ENCODE data around the gene TRABD2B.

Gene TRABD2B

DNA sequence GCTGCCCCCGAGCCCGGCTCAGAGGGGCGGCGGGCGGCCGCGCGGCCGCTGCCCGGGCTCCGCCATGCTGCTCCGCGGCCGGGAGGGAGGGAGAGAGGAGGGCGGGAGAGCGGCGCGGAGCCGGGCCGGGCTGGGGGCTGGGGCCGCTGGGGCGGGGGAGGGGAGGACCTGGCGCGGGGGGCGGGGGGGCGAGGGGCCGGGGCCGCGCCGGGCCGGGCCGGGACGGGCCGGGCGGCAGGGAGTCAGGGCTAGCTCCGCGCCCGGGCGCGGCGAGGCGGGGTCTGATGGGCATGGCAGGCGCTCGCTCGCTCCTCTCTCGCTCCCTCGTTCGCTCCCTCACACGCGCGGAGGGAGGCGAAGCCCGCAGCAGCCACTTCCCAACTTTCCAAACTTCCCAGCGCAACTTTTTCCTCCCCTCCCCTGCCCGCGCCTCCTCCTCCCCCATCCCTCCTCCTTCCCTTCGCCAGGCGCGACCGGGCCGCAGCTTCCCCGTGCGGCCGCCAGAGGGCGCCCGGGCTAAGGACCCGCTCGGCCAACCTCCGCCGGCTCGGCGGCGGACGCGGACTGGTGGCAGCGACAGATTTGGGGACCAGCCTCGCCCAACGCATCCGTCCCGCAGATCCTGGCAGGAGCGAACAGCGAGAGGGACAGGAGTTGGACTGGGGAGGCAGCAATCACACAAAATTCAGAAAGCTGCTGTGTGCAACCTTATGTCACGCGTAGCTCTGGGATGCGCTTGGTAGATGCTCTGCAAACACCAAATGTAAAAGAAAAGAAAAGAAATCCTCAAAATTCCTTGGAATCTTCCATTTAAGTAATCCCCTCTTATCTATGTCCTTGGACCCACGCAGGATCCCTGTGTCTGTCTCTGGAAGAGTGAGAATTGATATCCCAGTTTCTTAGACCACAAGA lies at the start of gene TRABD2B:
Gene TRABD2B (minus strand): TSS at position 97 of the 912 bp plus-strand sequence.
- DNase-seq: peak; percentile 71

- DNase-seq: no peak
Observed at GRCh38 chr1:48044311-48044710, 47.1 kb upstream of the TRABD2B start.

DNA sequence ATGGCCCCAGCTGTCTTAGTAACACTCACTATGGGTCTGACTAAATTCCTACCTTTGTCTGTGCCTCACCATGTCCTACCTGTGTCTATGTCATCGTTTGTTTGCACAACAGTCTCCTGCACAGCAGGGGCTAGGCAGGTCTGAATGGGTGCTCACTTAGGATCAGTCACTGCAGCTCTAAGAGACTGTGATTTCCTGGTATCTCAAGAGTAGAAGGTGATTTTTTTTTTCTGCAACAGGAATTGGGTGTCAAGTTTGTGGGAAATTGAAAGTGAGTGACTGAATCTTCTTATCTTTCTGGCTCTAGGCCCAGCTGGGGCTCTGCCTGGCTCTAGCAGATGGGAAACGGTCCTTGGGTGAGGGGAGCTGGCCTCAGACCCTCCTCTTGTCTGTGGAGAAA lies 46.4 kb upstream of the TRABD2B start:
- no peak for DNase-seq

DNA sequence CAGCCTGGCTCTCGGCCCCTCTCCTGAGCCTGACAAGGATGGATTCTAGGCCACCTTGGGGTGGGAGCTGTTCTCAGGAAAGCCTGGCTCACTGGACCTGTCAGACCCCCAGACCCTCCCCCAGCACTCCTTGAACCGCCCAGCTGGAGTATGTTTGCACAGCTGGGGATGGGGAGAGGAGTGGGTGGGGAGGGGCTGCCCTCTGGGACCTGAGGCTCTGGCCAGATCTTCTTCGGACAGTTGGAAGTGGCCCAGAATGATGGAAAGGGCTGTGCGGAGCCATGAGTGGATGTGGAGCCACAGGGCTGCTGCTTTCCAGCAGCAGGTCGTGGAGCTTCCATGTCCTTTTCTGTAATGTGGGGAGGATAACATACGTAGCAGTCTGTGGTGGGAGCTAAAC lies 43.0 kb upstream of the TRABD2B start:
- no peak for DNase-seq

GRCh38 chr1:48039088-48040054 lies 42.2 kb upstream of the TRABD2B start:
- no peak for DNase-seq

DNA sequence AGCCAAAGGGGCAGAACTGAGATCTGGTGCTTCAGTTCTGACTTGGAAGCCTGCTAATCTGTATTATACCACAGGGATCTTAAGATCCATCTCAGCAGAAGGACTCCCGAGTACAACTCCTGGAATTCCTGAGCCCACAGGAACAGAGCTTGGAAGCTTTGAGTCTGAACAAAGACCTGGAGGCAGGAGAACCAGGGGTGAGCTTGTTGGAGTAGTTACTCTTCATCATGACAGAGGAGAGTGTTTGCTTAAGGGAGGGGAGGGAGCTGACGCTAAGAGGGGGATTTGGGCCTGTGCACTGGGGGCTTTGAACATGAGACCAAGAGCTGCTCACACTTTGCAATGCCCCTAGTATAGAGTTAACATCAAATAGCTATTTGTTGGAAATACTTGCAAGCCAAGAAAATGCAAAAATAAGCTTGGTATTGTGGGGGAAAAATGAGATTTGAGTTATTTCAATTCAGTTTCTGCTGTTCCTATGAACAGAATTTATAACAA lies 41.1 kb upstream of the TRABD2B start:
- DNase-seq: no peak

DNA sequence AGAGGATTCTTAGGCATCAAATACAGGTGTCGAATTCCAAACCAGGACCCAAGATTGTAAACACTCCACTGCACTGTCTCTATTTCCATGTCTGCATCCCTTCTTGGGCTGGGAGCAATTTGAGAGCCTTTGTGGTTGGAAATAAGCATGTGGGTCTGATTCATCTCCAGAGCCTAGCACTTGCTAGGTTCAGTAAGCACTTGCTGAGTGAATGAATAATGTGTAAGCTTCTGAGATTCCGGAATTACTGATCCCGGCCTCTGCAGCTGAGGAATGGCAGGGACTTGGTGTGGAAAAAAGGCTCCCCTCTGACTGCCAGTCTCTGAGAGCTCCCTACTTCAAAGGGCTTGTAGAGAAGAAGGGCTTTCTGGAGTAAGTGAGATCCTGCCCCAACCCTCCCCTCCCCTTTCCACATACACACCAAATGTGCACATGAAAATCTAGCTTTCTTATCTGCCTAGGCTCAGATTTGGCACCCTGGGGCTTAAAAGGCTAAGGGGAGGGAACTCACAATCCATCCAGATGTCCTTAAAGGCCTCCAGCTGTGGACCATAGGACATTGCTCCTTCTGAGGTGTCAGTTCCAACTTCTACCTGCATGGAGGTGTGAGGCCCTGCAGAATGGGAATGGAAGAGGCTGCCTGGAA lies 39.6 kb upstream of the TRABD2B start:
- DNase-seq: no peak

- no peak for DNase-seq
Observed at GRCh38 chr1:48035371-48036141, 38.4 kb upstream of the TRABD2B start.

- no peak for DNase-seq
Observed at GRCh38 chr1:48033495-48034045, 36.4 kb upstream of the TRABD2B start.

DNA sequence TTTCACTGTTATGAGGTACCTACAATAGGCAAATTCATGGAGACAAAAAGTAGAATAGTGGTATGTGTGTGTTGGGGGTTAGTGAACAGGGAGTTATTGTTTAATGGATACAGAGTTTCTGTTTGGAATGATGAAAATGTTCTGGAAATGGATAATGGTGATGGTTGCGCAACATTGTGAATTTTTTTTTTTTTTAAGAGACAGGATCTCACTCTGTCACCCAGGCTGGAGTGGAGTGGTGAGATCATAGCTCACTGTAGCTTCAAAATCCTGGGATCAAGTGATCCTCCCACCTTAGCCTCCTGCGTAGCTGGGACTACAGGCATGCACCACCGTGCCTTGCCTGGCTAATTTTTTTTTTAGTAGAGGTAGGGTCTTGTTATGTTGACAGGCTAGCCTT lies 34.5 kb upstream of the TRABD2B start:
- no peak for DNase-seq

GRCh38 chr1:48030696-48031365 lies 33.6 kb upstream of the TRABD2B start:
- no peak for DNase-seq

DNA sequence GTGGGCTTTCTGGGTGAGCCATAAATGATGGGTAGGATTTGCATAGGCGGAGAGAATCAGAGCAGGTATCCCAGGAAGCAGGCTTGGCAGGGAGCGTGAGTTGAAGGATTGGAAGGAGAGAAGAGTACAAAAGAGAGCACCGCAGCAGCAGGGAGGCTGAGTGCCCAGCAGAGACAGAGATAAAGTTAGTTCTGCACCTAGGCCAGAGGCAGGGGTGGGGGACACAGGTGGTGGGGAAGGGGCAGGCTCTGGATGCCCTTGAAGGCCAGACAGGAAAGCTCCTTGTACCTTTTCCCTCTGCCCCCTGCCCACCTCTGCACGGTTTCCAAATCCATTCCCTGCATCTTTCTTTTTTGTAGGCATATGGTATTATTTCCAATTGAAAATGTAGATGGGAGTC lies 33.0 kb upstream of the TRABD2B start:
- DNase-seq: no peak

- no peak for DNase-seq
Observed at GRCh38 chr1:48028218-48029069, 31.3 kb upstream of the TRABD2B start.

GRCh38 chr1:48027533-48027835 lies 30.3 kb upstream of the TRABD2B start:
- DNase-seq: no peak

- DNase-seq: no peak
Observed at GRCh38 chr1:48026701-48027532, 29.7 kb upstream of the TRABD2B start.

GRCh38 chr1:48026275-48026674 lies 29.1 kb upstream of the TRABD2B start:
- no peak for DNase-seq

DNA sequence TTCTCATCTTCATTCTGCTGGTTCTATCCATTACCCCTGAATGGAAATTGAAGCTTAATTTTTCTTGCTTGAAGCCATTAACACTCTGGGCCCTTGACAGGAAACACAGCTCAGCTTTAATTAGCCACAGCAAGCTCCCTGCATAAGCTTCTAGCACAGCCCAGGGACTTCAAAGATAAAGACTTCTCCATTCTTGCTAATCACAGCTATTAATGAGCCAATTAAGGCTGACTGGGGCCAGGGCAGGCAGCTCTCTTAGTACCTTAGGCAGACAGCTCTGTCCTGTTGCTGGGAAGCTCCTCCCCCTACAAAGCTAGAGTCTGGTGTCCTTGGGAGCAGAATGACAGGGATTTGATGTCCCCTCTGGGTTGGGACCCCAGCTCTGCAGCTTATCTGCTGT lies 27.9 kb upstream of the TRABD2B start:
- no peak for DNase-seq

- no peak for DNase-seq
Observed at GRCh38 chr1:48023488-48023887, 26.3 kb upstream of the TRABD2B start.

- no peak for DNase-seq
Observed at GRCh38 chr1:48022306-48022705, 25.1 kb upstream of the TRABD2B start.
